HG03520 (cell line): Measurements from ENCODE around the gene C10orf95.
"Not testable (repeated sequence)": the region's sequence is repeated elsewhere in the genome, so short reads cannot be mapped to it uniquely, and the experiment has no call there.

ENCODE experiments used
- ATAC-seq: cut with Tn5 transposase; IDR thresholded peaks from one replicate; pipeline ENCODE4 v1.9.1; 2021; ENCODE audit warnings: mild to moderate bottlenecking, moderate library complexity; ENCODE audit not compliant: unreplicated experiment

C10orf95 gene

DNA sequence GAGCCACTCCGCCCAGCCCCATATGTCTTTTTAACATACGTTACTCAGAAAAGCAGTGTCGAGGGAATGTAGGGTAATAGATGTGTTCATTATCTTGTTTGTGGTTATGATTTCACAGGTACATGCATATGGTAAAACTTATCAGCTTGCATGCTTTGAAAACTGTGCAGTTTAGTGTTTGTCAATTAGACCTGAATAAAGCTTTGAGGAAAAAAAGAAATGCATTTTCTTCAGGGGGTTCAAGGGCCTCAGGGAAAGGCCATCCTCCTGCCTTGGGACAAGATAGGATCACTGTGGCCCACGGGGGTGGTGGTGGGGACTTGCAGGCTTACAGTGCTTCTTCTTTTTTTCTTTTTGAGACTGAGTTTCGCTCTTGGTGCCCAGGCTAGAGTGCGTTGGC, 16.0 kb upstream of the C10orf95 start:
- ATAC-seq: no peak

DNA sequence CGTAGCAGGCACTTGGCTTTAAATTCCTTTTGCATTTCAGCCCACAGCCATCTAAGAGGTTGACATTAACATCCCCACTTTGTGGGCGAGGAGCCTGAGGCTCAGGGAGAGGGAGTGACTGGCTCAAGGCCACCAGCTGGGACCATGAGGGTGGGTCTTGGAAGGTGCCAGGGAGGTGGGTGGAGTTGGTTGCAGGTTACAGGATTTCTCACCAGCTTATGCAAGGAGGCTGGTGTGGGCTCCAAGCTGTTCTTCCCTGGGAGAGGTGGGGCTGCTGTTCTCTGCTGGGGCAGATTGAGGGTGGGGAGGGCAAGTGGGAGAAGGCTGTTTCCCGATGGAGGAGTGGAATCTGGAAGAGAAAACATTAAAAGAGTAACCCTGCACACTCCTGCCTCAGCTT, 14.1 kb upstream of the C10orf95 start:
- ATAC-seq: no peak

DNA sequence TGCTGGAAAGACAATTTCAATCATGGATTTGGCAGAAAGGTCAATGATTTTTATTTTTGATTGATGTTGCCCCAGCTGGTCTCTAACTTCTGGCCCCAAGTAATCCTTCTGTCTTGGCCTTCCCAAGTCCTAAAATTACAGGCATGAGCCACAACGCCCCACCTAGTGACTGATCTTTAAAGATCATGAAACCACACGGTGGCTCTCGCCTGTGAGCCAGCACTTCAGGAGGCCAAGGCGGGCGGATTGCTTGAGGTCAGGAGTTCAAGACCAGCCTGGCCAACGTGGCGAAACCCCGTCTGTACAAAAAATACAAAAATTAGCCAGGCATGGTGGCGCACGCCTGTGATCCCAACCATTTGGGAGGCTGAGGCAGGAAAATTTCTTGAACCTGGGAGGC, 12.6 kb upstream of the C10orf95 start:
- ATAC-seq: no peak

DNA sequence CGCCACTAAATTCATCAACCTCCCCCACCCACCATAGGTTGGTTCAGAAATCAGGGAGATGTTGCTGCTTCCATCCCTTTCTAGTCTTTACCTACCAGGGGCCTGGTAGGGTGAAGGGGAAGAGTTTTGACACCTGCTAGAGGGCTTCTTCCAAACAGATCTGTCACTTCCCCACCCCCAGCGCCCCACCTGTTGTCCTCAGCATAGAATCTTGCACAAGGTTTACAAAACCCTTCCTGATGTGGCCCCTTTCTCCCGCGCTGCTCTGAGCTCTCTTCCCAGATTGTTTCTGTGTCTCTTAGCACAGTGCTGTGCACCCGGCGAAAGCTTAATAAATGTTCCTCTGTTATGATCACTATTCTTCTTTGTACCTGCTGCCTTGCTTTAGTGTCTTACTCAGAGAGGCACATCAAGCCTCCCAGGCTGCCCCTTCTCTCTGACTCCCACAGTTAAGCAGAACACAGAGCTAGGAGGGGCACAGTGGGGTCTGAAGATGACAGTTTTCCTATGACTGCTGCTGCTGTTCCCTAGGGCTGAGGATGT, 11.2 kb upstream of the C10orf95 start:
- no peak for ATAC-seq

DNA sequence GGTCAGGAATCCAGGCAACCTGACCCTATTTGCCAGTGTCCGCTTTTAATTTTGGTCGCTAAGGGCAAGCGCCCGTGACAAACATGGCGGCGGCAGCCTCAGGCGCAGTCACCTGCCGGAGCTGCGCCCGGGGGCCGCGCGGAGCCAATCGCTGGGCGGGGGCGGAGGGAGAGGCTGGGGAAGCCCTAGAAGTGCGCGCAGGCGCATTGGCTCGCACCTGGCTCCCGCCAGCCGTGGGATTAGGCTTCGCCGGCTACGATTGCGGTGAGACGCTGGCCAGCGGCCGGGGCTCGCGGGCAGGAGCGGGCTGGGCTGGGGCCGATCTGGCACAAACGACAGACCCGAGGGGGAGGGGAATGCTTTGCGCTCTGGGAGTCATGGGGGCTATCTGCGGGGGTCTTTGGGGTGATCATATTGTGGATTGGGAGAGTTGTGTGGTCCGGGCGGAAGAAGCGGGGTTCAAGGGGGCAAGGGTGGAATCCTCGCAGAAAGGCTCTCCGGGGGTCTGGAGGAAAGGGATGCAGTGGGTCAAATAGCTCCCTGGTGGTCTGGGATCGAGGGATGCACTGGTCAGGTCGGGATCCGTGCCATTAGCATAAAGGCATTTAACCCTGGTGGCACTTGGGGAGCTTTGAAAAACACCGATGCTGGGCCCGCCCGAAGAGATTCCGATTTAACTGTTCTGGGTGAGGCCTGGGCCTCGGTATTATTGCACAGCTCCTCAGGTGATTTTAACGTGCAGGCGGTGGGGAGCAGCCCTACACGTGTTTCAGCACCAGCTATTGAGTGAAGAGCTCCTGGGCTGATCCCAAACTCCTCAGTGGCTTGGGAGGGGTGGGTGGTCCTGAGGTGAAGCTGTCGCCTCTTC, 10.1 kb upstream of the C10orf95 start:
- peak; percentile 85 for ATAC-seq

DNA sequence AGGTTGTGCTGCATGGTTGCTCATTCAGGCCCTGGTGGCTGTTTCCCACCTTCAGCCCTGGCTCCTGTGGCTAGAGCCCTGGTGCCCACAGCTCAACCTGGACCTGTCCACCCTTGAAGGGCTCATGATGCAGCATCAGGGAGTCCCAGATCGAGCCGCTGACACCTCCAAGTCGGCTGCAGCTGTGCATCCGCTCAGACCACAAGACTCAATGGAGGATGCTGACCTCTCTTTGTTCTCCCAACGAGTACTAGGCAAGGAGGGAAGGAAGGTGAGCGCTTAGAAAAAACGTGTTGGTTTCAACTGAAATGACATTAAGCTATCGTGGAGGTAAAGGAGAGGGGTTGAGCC, 9.5 kb upstream of the C10orf95 start:
- ATAC-seq: peak; percentile 19

DNA sequence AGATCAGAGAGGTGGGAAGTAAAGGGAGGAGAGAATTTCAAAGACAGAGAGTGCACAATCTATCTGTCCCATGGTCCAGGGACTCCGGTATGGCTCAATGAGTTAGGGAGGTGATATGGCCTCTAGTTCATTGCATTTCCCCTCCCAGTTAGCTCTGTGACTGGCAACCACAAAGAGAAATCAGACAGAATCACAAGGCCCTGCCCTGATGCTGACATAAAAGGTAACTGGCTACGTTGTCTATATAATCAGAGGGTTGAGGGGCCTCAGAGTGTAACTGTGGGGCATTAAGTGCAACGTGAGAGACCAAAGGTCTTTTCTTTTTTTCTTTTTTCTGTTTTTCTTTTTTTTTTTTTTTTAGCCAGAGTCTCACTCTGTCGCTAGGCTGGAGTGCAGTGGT, 7.3 kb upstream of the C10orf95 start:
- no peak for ATAC-seq

DNA sequence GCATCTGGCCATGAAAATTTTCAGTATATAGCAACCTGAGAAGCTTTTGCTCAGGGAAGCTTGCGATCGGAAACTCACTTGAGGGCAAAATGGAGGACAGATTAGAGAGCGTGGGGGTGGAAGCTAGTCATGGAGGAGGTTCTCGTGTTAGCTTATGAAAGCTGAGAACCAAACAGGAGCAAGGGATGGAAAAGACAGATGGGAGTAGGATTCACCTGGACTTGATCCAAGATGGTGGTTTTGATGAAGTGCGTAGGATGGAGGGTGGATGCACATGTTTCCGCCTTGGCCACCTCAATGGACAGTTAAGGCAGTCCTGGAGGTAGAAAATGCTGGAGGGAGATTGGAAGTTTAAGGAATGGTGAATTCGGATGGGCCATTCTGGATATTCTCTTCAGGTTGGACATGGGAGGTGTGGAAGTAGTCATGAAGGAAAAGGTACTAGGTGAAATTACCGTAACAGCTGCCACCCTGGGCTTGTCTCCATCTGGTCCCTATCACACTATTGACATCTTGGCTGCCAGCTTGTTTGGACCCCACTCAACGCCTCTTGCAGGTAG, 6.3 kb upstream of the C10orf95 start:
- no peak for ATAC-seq

DNA sequence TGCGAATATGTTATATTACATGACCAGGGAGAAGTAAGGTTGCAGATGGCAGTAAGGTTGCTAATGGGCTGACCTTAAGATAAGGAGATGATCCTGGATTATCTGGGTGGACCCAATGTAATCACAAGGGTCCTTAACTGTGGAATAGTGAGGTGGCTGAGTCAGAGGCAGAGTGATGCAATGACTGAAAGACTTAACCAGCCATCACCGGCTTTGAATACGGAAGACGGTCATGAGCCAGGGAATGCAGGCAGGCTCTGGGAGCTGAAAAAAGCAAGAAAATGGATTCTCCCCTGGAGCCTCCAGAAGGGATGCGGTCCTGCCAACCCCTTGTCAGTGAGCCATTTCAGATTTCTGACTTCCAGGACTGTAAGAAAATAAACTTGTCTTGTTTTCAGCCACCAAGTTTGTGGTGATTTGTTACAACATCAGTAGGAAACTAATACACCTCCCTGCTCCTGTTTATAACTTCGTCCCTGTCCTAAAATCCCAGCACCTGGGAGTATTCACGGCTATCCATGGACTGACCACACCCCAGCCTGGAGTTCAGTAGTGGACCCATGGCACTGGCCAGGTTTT, 4.6 kb upstream of the C10orf95 start:
- no peak for ATAC-seq

DNA sequence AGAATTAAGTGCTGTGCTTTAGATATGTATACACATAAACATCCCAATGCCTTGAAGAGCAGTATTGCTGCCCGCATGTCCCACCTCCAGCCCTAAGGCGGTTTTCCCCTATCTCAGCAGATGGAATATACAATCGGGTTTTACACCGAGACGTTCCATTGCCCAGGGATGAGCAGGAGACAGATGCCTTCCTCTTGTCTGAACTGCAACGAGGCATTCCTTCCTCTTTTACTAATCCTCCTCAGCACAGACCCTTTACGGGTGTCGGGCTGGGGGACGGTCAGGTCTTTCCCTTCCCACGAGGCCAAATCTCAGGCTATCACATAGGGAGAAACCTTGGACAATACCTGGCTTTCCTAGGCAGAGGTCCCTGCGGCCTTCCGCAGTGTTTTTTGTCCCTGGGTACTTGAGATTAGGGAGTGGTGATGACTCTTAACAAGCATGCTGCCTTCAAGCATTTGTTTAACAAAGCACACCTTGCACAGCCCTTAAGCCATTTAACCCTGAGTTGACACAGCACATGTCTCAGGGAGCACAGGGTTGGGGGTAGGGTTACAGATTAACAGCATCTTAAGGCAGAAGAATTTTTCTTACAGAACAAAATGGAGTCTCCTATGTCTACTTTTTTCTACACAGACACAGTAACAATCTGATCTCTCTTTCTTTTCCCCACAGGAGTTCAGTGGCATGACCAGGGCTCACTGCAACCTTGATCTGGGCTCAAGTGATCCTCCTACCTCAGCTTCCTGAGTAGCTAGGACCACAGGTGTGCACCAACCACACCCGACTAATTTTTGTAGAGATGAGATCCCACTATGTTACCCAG, 3.5 kb upstream of the C10orf95 start:
- ATAC-seq: not testable (repeated sequence)

DNA sequence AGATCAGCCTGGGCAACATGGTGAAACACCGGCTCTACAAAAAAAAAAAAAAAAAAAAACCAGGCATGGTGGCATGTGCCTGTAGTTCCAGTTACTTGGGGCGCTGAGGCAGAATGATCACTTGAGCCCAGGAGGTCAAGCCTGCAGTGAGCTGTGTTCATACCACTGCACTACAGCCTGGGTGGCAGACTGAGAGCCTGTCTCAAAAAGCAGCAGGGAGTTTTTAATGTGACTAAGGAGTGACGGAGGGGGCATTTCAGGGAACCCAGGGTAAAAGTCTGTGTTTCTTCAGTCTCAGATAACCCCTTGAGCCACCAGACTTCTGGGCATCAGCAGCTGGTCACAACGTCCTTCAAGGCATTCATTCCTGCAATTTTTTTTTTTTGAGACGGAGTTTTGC, 2.2 kb upstream of the C10orf95 start:
- no peak for ATAC-seq

DNA sequence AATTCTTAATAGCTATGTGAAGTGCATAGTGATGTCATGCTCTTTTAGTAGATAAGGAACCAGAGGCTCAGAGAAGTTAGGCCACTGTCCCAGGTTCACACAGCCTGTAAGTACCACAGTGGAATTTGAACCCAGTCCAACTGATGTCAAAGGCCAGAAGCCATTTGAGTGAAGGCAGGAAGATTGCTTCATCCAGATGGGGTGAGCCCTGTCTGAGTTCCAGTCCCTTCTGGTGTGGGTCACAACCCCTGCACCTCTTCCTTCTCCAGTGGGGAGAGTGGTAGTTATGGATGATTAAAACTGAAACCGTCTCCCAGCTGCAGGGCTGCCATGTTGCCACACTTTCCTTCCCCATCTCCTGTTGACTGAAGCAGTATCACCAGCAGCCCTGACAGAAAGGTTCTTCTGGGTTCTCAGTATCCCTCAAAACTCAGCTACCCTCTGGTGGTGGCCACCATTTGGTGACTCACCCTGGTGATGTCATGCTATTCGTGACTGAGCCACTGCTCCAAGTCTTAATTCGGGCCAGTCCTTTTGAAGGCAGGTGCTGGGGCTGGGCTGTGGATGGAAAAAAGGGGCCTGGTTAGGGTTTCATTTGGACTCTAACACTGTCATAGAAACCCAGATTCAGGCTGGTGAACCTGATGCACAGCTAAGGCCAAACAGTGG, 1.5 kb upstream of the C10orf95 start:
- ATAC-seq: no peak

DNA sequence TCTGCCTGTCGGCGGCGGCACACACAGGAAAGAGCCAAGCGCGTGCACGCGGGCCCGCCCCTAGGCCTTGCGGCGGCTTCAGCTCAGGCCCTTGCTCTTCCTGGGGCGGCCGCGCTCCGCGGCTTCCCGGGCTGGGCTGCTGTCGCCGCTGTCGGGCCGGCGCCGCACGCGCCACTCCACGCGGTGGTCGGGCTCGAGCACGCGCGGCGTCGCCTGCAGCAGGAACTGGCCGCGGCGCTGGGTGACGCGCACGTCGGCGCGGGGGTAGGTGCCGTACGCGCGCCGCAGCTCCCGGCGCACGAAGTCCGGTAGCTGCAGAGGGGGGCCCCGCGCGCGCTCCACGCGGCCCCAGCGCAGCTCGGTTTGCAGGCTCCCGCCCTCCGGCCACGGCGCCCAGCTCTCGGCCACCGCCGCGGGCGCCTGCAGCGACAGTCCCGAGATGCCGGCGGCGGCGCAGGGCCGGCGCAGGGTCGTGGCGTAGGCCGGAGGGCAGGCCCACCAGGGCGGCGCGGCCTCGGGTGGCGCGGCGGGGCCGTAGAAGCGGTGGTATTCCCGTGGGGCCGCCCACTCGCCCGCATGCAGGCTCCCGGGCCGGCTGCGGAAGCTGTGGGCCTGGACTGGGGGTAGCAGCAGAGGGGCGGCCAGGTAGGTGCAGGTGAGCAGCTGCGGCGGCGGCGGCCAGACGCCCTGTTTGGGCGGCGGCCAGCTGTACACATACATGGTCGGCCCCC, 804 bp downstream of the C10orf95 start:
- peak; percentile 64 for ATAC-seq

DNA sequence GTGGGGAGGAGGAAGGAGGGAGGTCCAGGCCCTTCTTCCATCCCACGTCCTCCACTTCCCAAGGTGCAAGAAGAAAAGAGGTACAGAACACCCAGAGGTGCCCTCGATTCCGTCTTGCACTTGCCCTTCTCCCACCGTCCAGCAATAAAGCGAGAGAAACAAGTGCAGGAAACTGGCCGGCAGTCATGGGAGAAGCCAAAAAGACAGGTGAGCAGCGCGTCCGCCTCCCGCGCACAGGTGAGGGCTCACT, 1.3 kb downstream of the C10orf95 start:
- no peak for ATAC-seq

DNA sequence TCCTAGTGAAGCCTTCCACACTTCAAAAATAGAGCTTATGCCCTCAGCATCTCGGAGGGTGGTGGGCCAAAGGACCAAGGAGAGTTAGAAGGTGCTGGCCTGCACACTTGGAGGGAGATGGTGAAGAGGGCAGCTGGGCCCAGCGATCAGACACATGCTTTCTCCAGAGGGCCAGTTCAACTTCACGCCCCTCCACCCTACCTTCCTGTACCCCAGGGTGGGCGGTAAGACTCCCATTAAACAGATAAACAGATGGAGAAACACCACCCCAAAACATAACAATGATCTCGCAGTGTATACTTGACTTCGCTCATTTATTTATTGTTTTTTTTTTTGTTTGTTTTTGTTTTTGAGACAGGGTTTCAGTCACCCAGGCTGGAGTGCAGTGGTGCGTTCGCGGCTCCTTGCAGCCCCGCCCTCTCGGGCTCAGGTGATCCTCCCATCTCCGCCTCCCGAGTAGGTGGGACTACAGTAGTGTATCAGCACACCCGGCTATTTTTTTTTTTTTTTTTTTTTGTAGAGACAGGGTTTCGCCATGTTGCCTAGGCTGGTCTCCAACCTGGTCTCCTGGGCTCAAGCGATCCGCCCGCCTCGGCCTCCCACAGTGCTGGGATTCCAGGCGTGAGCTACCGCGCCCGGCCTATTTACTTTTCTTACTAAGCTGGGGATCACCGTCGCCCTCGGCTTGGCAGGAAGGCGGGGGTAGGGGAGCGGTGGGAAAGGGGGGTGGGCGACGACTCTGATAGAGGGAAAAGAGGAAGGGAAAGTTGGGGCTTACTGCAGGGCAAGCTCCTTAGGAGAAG, 1.8 kb downstream of the C10orf95 start:
- peak; percentile 29 for ATAC-seq

DNA sequence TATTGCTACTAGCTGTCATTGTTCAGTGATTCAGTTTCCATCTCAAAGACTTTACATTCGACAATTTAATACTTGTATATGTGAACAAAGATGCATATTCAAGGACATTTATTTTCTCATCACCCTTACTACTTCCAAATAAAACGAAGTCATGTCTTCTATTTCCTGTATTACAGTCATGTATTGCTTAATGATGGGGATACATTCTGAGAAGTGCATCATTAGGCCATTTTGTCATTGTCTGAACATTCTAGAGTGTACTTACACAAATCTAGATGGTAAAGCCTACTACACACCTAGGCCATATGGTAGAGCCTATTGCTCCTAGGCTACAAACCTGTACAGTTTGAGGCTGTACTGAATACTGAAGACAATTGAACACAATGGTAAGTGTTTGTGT, 6.5 kb downstream of the C10orf95 start:
- no peak for ATAC-seq

DNA sequence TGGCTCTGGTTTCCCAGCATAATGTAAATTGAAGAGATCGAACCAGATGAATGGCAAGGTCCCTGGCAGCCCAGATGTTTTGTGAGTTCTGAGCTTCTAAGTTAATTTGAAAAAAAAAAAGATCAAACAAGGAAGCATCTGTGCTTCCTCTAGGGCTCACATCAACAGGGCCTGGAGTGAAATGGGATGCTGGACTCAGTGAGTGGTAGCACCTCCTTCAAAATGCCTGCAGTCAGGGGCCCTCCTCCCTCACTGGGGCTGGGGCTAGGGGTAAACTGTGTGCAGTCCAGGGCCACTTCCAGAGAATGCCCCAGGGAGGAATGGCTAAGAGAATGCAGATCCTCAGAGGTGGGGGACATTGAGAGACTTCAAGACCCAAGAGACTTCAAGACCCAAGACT, 13.0 kb downstream of the C10orf95 start:
- ATAC-seq: no peak

DNA sequence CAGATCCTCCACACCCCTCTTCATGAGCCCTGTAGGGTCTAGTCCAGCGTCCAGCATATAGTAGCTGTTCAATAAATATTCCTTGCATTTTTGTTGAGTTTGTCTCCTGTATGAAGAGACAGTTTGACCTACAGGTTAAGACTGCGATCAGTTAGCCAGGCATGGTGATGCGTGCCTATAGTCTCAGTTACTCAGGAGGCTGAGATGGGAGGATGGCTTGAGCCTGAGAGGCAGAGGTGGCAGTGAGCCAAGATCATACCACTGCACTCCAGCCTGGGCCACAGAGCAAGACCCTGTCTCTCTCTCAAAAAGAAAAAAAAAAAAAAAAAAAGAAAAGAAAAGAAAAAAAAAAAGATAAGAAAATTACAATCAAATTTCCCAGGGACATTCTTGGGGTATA, 13.8 kb downstream of the C10orf95 start:
- no peak for ATAC-seq

DNA sequence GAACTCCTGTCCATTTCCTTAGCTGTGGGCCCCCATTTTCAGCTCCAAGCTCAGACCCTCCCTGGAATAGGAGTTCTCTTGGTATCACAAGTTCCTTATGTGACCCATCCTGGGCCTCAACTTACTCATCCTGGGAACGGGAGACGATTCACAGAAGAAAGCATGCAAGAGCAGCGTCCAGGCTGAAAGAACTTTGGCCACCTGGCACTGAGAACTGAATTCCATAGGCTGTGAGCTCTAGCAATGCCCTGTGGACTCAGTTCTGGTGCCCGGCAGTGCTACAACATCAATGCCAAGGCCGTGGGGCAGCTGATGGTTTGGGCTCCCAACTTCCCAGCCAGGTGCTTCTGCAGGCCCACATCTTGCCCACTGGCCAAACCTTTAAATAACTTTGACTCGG, 15.0 kb downstream of the C10orf95 start:
- ATAC-seq: no peak
